NCI-H2196 treated with DMSO at 0.1 percent for 48 hours (cell line): ENCODE data around the gene RBMS2.
"Not testable (repeated sequence)": the region's sequence is repeated elsewhere in the genome, so short reads cannot be mapped to it uniquely, and the experiment has no call there.

ENCODE experiments used
- DNase-seq: peaks from one replicate; lab custom pipeline; 2025; ENCODE audit not compliant: unreplicated experiment; lab: John Stamatoyannopoulos, UW

RBMS2 gene

DNA sequence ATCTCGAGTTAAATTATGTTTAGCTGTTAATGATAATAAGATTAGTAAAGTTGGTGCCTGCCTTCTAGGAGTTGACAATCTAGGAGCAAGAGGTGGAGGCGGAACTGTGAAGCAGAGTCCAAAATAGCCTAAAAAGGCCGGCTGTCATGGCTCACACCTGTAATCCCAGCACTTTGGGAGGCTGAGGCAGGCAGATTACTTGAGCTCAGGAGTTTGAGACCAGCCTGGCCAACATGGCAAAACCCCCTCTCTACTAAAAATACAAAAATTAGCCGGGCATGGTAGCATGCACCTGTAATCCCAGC is 7.7 kb upstream of the RBMS2 start:
- not testable (repeated sequence) for DNase-seq

DNA sequence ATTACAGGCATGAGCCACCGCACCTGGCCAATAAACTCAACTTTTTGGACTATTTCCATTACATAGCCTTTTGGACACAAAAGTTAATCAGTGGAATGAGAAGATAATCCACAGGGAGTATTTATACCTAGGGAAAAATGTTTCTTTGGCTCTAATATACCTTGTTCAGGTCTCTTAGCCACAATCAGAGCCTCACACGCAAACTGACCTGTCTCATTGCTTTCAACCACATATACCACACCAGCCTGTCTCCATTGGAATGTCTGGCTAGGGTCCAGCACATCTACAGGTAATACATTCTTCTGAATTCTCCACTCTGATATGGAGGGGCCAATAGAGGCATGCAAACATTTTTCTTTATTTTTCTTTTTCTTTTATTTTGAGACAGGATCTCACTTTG is 3.8 kb upstream of the RBMS2 start:
- no peak for DNase-seq

DNA sequence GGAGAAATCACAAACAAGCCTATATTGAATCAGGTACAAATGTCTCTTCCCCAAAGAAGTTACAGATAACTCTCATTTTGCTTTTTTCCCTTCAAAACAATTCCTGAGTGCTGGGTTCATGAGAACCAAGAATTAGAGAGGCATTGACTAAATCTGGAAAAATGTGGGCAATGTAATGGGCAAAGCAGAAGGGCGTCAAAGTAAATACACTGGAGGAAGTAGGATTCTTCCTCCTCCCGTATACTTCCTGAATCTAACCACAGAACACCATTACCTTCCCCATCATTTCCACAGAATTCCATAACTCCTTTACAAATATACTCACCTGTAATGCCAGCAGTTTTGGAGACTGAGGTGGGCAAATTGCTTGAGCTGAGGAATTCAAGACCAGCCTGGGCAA is 3.0 kb upstream of the RBMS2 start:
- DNase-seq, result no peak

DNA sequence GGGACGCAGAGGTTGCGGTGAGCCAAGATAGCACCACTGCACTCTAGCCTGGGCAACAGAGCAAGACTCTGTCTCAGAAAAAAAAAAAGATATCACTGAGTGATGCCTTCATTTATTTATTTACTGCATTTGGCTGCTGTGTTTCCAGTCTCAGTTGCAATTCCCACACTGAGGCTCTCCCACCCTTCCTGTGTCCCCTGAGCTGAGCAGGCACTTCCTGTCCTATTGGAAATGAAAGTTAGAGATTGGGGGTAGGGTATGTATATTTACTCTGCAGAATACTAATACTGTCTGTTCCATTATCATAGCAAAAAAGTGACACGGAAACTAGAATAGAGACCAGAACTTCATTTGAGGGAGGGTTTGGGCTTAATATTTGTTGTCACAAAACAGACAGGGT is 1.6 kb upstream of the RBMS2 start:
- no peak for DNase-seq

DNA sequence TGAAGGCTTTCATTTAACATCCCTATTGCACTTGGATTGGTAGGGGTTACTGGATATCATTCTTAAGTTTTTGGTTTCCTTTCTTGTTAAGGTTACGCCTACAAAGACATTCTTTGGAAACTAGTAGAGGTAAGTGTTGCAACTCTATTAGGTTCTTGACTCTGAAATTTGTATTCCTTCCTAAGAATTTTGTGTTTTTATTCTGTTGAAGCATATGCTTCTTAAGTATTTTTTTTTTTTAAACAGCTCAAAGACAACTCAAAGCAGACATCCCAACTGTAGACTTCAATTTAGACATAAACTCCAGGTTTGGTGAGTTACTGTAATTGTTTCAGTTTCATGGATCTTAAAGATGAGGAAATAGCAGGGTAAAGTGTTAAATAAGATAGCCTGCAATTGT is 1.1 kb upstream of the RBMS2 start:
- no peak for DNase-seq

DNA sequence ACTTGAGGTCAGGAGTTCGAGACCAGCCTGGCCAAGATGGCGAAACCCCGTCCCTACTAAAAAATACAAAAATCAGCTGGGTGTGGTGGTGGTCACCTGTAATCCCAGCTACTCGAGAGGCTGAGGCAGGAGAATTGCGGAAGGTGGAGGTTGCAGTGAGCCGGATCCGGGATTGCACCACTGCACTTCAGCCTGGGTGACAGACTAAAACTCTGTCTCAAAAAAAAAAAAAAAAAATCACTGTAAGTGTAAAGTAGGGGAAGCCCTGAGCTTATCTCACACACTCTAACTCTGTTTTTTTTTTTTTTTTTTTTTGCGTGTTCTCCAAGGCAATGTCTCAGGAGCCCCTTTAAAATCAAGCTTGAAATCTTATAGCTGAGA is 421 bp upstream of the RBMS2 start:
- DNase-seq, result no peak

DNA sequence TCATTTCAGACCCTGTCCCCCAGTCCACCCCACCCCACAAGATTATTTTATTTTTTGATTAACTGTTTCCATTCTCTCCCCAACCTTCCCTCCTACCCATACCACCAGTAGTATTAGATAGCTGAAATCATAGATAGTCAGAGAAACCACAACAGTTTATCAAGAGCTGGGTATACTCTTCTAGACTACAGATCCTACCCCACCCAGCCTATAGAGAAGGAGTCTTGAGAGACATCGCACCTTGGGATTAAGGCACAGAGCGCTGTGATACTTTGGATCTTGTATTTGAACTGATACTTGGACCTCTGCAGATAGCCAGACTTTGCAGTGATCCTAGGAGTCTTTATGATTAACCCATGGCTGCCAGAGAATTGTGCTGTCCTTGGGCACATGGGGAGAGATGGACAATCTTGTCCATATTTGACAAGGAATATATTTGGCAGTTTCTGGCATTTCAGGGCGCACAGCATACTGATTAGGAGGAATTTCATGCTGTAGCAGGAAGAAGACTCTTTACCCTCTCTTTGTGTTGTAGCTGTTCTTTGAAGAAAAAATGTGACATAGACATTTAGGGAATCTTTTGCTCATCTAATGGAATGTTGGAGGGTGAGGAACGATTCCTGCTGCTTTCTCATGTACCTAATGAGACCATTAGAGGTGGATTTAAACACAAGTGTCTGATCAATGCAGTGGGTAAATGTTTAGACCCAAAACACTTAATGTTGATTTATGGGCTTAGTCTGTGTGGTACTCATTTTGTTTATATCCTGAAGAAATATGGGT is 982 bp downstream of the RBMS2 start:
- no peak for DNase-seq

DNA sequence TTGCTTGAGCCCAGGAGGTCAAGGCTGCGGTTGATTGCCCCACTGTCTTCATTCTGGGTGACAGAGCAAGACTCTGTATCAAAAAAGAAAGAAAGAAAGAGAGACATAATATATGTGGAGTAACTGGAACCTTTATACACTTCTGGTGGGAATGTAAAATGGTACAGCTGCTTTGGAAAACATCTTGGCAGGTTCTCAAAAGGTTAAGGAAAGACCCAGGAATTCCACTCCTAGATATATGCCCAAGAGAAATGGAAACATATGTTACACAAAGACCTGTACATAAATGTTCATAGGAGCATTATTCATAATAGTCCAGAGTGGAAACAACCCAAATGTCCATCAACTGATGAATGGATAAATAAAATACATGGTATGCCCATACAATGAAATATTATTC is 7.2 kb downstream of the RBMS2 start:
- DNase-seq, result no peak

DNA sequence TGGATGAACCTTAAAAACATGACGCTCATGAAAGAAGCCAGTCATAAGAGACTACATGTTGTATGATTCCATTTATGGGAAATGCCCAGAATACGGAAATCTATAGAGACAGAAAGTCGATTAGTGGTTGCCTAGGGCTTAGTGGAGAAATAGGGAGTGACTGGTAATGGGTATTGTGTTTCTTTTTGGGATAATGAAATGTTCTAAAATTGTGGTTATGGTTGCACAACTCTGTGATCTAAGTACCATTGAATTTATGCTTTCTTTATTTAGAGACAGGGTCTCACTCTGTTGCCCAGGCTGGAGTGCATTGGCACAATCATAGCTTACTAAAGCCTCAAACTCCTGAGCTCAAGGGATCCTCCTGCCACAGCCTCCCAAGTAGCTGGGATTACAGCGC is 8.0 kb downstream of the RBMS2 start:
- DNase-seq, result no peak

DNA sequence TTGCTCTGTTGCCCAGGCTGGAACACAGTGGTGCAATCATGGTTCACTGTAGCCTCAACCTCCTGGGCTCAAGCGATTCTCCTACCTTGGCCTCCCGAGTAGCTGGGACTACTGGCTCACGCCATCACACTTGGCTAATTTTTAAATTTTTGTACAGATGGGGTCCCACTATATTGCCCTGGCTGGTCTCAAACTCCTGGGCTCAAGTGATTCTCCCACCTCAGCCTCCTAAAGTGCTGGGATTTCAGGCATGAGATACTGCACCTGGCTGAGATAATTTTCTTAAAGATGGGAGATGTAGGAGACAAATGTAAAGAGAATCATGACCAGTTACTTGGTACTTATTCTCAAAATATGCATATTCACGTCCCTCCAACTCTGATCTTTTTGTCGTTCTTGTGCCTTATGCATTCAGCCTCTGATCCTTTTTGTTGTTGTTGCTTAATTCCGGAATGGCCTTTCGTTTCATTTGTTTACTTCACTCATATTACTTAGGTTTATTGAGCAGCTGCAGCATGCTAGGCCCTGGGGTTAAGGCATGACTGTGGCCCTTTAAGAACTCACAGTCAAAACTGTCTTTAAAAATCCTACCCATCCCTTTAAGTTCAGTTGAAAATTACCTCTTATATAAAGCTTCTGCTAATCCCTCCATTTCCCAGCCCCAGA is 8.9 kb downstream of the RBMS2 start:
- no peak for DNase-seq

DNA sequence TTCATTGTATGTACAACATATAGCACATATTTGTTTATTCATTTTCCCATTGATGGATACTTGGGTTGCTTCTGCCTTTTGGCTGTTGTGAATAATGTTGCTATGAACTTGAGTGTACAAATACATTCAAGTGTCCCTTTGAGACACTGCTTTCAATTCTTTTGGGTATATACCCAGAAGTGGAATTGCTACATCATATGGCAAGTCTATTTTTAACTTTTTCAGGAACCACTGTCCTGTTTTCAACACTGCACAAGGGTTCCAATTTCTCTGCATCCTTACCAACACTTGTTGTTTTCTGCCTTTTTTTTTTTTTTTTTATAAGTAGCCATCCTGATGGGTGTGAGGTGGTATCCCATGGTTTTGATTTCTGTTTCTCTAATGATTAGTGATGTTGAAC is 15.9 kb downstream of the RBMS2 start:
- DNase-seq, result no peak

DNA sequence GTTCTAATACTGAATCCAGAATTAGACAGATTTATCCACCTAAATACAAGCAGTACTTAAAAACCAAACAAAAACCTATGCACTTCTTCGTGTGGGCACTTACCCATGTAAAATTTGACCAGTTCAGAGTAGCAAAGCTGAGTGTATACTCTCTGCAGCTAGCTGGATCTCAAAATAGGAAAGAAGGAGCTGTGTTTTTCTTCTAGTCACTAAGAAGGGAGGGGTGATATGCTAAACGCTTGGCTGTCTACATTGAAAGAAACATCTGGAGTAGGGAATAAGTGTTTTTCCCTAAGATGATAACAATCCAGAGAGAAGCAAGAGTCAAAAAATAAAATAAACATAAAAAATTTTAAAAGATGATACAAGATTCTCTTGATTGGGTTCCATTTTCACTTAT is 20.0 kb downstream of the RBMS2 start:
- DNase-seq, result no peak

DNA sequence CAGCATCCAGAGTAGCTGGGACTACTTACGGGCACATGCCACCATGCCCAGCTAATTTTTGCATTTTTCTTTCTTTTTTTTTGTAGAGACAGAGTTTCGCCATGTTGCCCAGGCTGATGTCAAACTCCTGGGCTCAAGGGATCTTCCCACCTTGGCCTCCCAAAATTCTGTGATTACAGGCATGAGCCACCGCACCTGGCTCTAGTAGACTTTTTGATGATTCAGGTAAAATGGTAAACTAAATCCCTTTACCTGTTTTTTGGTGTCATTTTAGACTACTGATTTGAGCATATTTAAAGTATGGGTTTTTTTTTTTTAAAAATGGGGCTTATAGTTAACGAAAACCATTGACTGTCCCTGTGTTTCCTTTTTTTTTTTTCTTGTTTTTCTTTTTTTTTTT is 20.5 kb downstream of the RBMS2 start:
- no peak for DNase-seq

DNA sequence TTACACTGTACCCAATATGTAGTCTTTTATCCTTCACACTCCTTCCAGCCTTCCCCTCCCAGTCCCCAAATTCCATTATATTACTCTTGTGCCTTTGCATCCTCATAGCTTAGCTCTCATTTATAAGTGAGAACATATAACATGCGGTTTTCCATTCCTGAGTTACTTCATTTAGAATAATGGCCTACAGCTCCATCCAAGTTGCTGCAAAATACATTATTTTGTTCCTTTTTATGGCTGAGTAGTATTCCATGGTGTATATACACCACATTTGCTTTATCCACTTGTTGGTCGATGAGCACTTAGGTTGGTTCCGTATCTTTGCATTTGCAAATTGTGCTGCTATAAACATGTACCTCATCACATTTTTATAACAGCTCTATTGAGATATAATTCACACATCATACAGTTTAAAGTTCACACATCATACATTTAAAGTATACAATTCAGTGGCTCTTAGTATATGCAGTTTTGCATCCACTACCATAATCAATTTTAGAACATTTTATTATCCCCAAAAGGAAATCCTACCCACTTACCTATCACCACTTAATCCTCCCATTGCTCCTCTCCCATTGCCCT is 23.5 kb downstream of the RBMS2 start:
- DNase-seq, result no peak

DNA sequence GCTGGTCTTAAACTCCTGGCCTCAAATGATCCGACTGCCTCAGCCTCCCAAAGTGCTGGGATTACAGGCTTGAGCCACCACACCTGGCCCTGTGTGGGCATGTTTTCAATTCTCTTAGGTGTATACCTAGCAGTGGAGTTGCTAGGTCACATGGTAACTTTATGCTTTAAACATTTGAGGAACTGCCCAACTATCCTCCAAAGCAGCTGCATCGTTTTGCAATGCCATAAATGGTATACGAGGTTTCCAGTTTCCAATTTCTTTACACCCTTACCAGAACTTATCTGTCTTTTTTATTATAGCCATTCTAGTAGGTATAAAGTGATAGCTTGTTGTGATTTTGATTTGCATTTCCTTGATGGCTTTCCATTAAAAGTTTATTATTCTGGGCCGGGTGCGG is 25.1 kb downstream of the RBMS2 start:
- no peak for DNase-seq

DNA sequence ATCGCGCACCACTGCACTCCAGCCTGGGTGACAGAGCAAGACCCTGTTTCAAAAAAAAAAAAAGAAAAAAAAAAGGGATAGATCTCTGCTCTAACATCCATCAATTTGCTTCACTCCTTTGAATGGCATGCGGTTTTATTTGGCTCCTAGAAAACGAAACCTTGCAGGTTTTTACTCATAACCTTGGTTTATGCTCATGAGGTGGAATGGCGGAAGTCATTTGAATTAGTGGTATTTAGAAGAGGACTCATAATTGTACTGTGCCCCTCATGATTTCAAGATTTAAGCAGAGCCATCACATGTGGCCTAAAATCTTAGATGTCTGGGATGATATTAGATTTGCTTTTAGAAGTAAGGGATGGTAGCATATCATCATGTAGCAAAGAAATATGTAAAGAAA is 29.4 kb downstream of the RBMS2 start:
- no peak for DNase-seq

DNA sequence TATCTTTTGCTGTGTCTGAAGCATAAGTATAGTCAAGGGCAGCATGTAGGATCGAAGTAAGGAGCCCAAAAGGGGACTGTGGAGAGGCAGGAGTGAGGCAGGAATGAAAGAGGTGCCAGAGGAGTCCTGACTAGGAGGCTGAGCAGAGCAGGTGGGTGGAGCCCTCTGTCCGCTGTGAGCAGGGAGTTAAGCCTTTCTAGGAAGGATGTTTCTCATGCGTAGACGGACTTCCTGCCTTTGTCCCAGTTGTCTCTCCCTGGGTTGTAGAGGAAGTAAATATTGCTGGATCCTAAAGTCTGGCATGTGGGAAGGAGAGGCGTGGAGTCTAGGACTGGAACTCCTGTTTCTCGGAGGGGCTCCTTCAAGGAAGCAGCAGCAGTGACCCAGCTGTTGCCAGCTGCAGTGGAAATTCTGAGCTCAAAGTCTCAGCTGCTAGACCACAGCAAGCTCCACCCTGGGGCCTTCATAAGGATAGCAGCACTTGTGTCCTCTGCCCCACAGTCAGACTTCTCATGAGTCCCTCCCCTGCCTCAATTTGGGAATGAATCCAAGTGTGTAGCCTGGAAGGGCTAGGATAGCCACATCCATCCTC is 44.0 kb downstream of the RBMS2 start:
- no peak for DNase-seq

DNA sequence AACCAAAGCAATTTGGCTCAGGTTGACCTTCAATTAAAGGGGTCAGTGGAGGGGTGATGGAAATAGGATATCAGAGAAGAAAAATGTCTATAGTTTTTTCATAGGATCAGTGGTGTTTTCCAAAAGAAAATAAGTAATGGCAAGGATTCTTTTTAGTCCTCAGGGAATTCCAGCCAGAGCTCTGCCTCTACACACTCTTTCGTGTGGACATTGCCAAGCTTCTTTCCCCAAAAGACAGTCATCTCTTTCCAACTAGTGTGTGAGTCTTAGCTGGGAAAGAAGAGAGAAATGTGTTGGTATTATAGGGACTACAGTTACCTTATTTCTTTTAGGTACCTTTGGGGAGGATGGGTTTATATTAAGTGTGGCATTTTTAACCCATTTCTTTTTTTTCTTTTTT is 46.5 kb downstream of the RBMS2 start:
- DNase-seq, result no peak

DNA sequence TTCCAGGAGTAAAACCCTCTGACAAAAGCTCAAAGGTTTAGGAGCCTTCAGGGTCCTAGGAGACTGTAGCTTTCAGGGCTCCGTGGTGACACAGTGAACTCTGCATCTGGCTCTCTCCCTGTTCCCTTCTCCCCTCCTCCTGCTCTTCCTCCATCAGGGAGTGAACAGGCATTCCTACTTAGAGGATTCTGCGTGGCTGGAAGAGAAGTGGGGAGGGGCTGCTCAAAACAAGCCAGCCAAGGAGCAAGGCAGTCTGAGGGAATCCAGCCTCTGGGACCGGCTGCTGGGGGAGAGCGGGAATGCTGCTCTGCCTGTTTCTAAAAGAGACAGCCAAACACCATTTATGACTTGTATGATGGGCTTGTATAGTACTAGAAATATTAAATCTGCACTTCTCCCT is 49.5 kb downstream of the RBMS2 start:
- DNase-seq, result no peak

DNA sequence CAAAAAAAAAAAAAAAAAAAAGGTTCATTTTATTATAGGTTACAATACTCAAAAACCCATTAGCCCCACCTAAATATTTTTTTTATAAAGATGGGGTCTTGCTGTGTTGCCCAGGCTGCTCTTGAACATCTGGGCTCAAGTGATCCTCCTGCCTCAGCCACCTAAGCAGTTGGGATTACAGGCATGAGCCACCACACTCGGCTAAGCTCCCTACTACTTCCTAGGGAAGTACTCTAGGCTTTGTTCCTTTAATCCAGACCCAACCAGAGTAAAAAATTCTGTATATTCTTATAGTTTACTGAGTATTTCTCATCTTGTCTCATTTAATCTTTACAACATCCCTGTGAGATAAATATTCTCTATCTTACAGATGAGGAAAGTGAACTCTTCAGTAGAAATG is 50.7 kb downstream of the RBMS2 start:
- no peak for DNase-seq

DNA sequence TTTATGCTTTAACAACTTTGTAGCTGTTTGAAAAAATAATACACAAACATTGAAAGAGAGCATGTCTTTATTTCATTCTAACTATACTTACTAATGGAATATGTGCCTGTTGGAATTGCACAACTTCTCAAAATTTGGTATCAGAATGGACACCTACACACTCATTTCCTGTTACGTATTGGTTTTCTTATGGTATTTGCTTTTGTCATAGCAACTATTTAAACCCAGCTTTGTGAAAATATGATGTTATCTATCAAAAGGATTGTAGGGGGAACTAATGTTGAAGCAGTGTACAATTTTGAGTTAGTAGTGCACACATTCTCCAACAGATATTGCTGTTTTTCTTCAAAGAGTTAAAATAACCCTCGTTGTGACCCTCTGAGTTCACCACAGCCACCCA is 52.6 kb downstream of the RBMS2 start:
- DNase-seq, result no peak

DNA sequence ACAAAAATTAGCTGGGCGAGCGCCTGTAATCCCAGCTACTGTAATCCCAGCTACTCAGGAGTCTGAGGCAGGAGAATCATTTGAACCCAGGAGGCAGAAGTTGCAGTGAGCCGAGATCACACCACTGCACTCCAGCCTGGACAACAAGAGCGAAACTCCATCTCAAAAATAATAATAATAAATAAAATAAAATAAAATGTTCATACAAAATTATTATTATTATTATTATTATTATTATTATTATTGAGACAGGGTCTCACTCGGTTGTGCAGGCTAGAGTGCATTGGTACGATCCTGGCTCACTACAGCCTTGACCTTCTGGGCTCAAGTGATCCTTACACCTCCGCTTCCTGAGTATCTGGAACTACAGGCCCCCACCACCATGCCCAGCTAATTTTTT is 55.6 kb downstream of the RBMS2 start:
- DNase-seq, result not testable (repeated sequence)
